HCT116 (cell line): ENCODE data around the gene MLPH. TPM values are rescaled to one million over a fixed set of nuclear protein-coding genes. Genes with fewer than 3 reads are reported as not detected.

Experiments
- ATAC-seq: fragments of 200-7000 bp; cut with Tn5 transposase; 2 replicates; pipeline ENCODE4 v1.9.1; 2020; ENCODE audit warnings: mild to moderate bottlenecking, moderate library complexity
- BruUV-seq: library from RNA; stranded (reverse); fragments of 400-500 nt; replicated peaks from 2 replicates; lab custom pipeline; 2021; lab: Mats Ljungman, UMichigan
- CTCF ChIA-PET: fragments of 300-600 bp; sonication (Branson Sonifier 250); formaldehyde crosslinking; loops from one replicate; lab custom pipeline; 2021; ENCODE audit warnings: antibody characterized with exemption; lab: Charles Lee
- POLR2A ChIA-PET: fragments of 300-600, 350-600 bp; sonication (Branson Sonifier 250); formaldehyde crosslinking; loops from one replicate; lab custom pipeline; 2021; ENCODE audit warnings: antibody characterized with exemption; lab: Charles Lee
- RAD21 ChIA-PET, 2 experiments: fragments of 300-600 bp; sonication (Branson Sonifier 250); formaldehyde crosslinking; loops; one replicate each; lab custom pipeline; 2023; ENCODE audit warnings: low total read pairs in 2 of 2; ENCODE audit not compliant: uncharacterized antibody in 2 of 2, unreplicated experiment in 2 of 2, low non-redundant PET in 1 of 2; lab: Charles Lee
- DNase-seq: peaks from one replicate; pipeline ENCODE4 v3.0.0-alpha.2; 2010; ENCODE audit warnings: low read depth, low spot score
- H2AFZ ChIP-seq: fragments of 200-600 bp; shearing (Covaris generic), sonication (generic); 2 replicates; pipeline ENCODE4 v1.6.1; 2017; ENCODE audit warnings: low read depth, mixed run types, mixed read lengths, antibody characterized with exemption, low read length; ENCODE audit not compliant: poor library complexity, severe bottlenecking
- H3K27ac ChIP-seq: 2 replicates; pipeline ENCODE4 v1.5.1; 2012; ENCODE audit warnings: low read depth, low read length
- H3K27me3 ChIP-seq: fragments of 200-600 bp; sonication (generic); 2 replicates; pipeline ENCODE4 v1.6.1; 2016; ENCODE audit warnings: mixed run types, low read length, mixed read lengths; ENCODE audit not compliant: insufficient read depth
- H3K36me3 ChIP-seq, 2 experiments: fragments of 200-500 bp in 1 of 2; fragments of 200-600 bp in 1 of 2; sonication (Bioruptor generic) in 1 of 2; sonication (generic) in 1 of 2; 2 replicates each; pipeline versions ENCODE4 v1.5.1 to v1.6.1; 2014 to 2016; ENCODE audit warnings: low read length in 2 of 2, inconsistent platforms in 1 of 2, mixed read lengths in 1 of 2, mixed run types in 1 of 2; ENCODE audit not compliant: insufficient read depth in 2 of 2, control insufficient read depth in 1 of 2
- H3K4me1 ChIP-seq, 2 experiments: fragments of 200-600 bp in 1 of 2; sonication (generic) in 1 of 2; 2 replicates each; pipeline versions ENCODE4 v1.5.1 to v1.6.1; 2012 to 2017; ENCODE audit warnings: low read length in 2 of 2, inconsistent platforms in 1 of 2, mild to moderate bottlenecking in 1 of 2, mixed read lengths in 1 of 2, mixed run types in 1 of 2, moderate library complexity in 1 of 2; ENCODE audit not compliant: insufficient read depth in 2 of 2, control insufficient read depth in 1 of 2
- H3K4me2 ChIP-seq: fragments of 200-600 bp; sonication (generic); 2 replicates; pipeline ENCODE4 v1.6.1; 2017; ENCODE audit warnings: mixed run types, low read length, mixed read lengths
- H3K4me3 ChIP-seq, 2 experiments: fragments of 200-600 bp in 1 of 2; sonication (generic) in 1 of 2; replicated peaks in 1 of 2; 2 replicates each; pipeline ENCODE4 v1.5.1; 2011 to 2016; ENCODE audit warnings: low read length in 2 of 2, control low read depth in 1 of 2, low read depth in 1 of 2, mild to moderate bottlenecking in 1 of 2, mixed read lengths in 1 of 2, mixed run types in 1 of 2
- H3K79me2 ChIP-seq: fragments of 200-600 bp; sonication (generic); 2 replicates; pipeline ENCODE4 v1.6.1; 2017; ENCODE audit warnings: mild to moderate bottlenecking, mixed run types, low read length, moderate library complexity, mixed read lengths; ENCODE audit not compliant: insufficient read depth
- H3K9ac ChIP-seq: fragments of 200-600 bp; sonication (generic); 2 replicates; pipeline ENCODE4 v1.6.1; 2016; ENCODE audit warnings: low read length, mixed read lengths
- H3K9me2 ChIP-seq: fragments of 200-600 bp; sonication (generic), shearing (Covaris generic); 2 replicates; pipeline ENCODE4 v1.6.1; 2017; ENCODE audit warnings: mixed run types, mild to moderate bottlenecking, moderate library complexity; ENCODE audit not compliant: insufficient read depth
- H3K9me3 ChIP-seq, 2 experiments: fragments of 200-500 bp in 1 of 2; fragments of 200-600 bp in 1 of 2; sonication (Bioruptor generic) in 1 of 2; sonication (generic) in 1 of 2; 2 replicates each; pipeline ENCODE4 v1.6.1; 2014 to 2017; ENCODE audit warnings: low read length in 2 of 2, mixed read lengths in 2 of 2, inconsistent platforms in 1 of 2, low read depth in 1 of 2, mild to moderate bottlenecking in 1 of 2, mixed run types in 1 of 2, moderate library complexity in 1 of 2; ENCODE audit not compliant: control insufficient read depth in 1 of 2, insufficient read depth in 1 of 2
- H4K20me1 ChIP-seq: fragments of 200-600 bp; sonication (generic), shearing (Covaris generic); 2 replicates; pipeline ENCODE4 v1.6.1; 2017; ENCODE audit warnings: mixed run types, mild to moderate bottlenecking, moderate library complexity; ENCODE audit not compliant: insufficient read depth
- CBX3 ChIP-seq: IDR thresholded peaks from 2 replicates; pipeline ENCODE4 v1.6.1; 2012; ENCODE audit warnings: low read depth
- EGR1 ChIP-seq: IDR thresholded peaks from 2 replicates; pipeline ENCODE4 v1.6.1; 2012; ENCODE audit warnings: low read depth
- EZH2phosphoT487 ChIP-seq: fragments of 200-600 bp; IDR thresholded peaks from 2 replicates; pipeline ENCODE4 v1.6.1; 2018; ENCODE audit warnings: antibody characterized with exemption, borderline replicate concordance
- JUND ChIP-seq: IDR thresholded peaks from 2 replicates; pipeline ENCODE4 v1.6.1; 2012
- RAD21 ChIP-seq: IDR thresholded peaks from 2 replicates; pipeline ENCODE4 v1.6.1; 2012; ENCODE audit warnings: low read depth, mild to moderate bottlenecking
- SIN3A ChIP-seq: IDR thresholded peaks from 2 replicates; pipeline ENCODE4 v1.6.1; 2012; ENCODE audit warnings: low read depth
- SP1 ChIP-seq: IDR thresholded peaks from 2 replicates; pipeline ENCODE4 v1.6.1; 2012; ENCODE audit warnings: low read depth
- TCF7L2 ChIP-seq: IDR thresholded peaks from 2 replicates; pipeline ENCODE4 v1.7.0; 2011; ENCODE audit warnings: borderline replicate concordance, inconsistent platforms; ENCODE audit not compliant: insufficient read depth, insufficient read length; ENCODE audit errors: extremely low read depth
- YY1 ChIP-seq: IDR thresholded peaks from 2 replicates; pipeline ENCODE4 v1.6.1; 2011; ENCODE audit warnings: low read length, low read depth, moderate library complexity, mild to moderate bottlenecking; ENCODE audit not compliant: insufficient replicate concordance; ENCODE audit errors: extremely low read depth
- ZNF274 ChIP-seq: fragments of 200-500 bp; sonication (Bioruptor generic); IDR thresholded peaks from 2 replicates; pipeline ENCODE4 v1.6.1; 2014; ENCODE audit warnings: mild to moderate bottlenecking, low read depth, low read length, inconsistent platforms
- intact Hi-C: fragments of 100-400 bp; cut with micrococcal nuclease; formaldehyde crosslinking; loops from 2 replicates; pipeline ENCODE4 v1.10.0; 2022
- total RNA-seq: library from RNA; stranded (reverse); gene quantifications from one replicate; pipeline ENCODE4 v1.2.1, GENCODE V29; 2021; ENCODE audit not compliant: unreplicated experiment
- TF ChIP-seq, protein P1 (sequence below): IDR thresholded peaks from 2 replicates; pipeline ENCODE4 v1.6.1; 2011; ENCODE audit warnings: mild to moderate bottlenecking, low read length, moderate library complexity; ENCODE audit not compliant: insufficient replicate concordance; ENCODE audit errors: extremely low read depth
- TF ChIP-seq, protein P2 (sequence below): IDR thresholded peaks from 2 replicates; pipeline ENCODE4 v1.6.1; 2012; ENCODE audit warnings: low read depth

MLPH gene
- total RNA-seq, 1 experiment from 2014 or later, result 81.4 TPM

DNA sequence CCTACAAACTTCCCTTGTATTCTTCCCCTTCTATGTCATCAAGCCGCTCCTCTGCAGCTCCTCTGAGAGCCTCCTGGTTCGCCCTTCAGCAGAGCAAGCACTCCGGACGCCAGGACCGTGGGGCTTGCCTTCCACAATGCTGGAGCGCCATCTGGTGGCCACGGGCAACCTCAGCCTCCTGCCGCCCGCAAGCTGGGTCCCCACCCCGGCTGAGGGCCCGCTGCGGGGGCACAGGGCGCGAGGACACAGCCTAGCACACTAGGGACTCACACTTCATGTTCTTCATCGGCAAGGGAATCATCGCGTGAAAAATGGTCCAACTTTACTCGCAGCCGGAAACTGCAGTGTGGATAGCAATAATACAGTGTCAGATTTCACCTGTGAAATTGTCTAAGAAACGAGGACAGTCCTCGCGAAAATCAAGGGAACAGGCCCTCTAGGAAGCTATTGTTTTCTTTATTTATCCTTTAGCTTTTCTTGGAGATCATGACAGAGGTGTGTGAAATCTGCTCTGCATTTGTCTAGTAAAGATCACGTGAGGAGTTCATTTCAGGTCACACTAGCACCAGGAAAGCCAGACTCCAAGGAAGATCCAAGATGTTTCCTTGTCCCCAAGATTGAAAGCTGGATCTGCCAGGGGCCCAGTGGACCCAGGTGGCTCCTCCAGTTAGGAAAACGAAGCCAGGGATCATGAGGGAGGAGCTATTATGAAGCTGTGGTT lies 85.1 kb downstream of the MLPH start (continued):
- TF ChIP-seq EZH2phosphoT487 (no peak), YY1 (peak; percentile 26), CBX3 (no peak), RAD21 (peak; percentile 99)

DNA sequence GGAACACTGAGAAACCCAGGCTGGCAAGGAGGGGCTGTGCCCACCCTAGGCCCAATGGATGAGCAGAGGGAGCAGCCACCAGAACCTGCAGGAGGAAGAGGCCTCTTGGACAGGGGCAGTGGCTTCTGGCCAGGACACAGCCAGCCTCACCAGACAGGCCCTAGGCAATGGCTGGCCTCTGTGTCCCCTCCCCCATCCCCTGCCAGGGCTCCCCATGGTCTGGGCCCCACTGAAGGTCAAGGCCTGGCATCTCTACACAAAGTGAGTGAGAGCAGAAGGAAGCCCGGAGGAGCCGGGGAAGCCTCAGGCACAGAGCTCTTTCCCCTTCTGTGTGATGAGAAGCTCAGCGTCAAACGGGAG lies 85.7 kb downstream of the MLPH start:
- peaks cover 0 to 4% of the 10 kb centered on the region in 2 experiments; a peak in 1 of 4 replicates for H3K36me3 ChIP-seq
- intact Hi-C loops, result loop anchor here (1.0 to 2.0 kb wide), 5 partner anchors 60 to 418 kb away; no protein-coding TSS in a partner anchor
- no peak overlapping the region for H3K4me3 ChIP-seq
- TF ChIP-seq EZH2phosphoT487 (no peak), SIN3A (no peak), ZNF274 (no peak), SP1 (no peak), EGR1 (no peak), JUND (no peak), TCF7L2 (no peak)
- TF ChIP-seq, protein P1, sequence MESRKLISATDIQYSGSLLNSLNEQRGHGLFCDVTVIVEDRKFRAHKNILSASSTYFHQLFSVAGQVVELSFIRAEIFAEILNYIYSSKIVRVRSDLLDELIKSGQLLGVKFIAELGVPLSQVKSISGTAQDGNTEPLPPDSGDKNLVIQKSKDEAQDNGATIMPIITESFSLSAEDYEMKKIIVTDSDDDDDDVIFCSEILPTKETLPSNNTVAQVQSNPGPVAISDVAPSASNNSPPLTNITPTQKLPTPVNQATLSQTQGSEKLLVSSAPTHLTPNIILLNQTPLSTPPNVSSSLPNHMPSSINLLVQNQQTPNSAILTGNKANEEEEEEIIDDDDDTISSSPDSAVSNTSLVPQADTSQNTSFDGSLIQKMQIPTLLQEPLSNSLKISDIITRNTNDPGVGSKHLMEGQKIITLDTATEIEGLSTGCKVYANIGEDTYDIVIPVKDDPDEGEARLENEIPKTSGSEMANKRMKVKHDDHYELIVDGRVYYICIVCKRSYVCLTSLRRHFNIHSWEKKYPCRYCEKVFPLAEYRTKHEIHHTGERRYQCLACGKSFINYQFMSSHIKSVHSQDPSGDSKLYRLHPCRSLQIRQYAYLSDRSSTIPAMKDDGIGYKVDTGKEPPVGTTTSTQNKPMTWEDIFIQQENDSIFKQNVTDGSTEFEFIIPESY, result no peak
- TF ChIP-seq, protein P2, sequence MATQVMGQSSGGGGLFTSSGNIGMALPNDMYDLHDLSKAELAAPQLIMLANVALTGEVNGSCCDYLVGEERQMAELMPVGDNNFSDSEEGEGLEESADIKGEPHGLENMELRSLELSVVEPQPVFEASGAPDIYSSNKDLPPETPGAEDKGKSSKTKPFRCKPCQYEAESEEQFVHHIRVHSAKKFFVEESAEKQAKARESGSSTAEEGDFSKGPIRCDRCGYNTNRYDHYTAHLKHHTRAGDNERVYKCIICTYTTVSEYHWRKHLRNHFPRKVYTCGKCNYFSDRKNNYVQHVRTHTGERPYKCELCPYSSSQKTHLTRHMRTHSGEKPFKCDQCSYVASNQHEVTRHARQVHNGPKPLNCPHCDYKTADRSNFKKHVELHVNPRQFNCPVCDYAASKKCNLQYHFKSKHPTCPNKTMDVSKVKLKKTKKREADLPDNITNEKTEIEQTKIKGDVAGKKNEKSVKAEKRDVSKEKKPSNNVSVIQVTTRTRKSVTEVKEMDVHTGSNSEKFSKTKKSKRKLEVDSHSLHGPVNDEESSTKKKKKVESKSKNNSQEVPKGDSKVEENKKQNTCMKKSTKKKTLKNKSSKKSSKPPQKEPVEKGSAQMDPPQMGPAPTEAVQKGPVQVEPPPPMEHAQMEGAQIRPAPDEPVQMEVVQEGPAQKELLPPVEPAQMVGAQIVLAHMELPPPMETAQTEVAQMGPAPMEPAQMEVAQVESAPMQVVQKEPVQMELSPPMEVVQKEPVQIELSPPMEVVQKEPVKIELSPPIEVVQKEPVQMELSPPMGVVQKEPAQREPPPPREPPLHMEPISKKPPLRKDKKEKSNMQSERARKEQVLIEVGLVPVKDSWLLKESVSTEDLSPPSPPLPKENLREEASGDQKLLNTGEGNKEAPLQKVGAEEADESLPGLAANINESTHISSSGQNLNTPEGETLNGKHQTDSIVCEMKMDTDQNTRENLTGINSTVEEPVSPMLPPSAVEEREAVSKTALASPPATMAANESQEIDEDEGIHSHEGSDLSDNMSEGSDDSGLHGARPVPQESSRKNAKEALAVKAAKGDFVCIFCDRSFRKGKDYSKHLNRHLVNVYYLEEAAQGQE, result no peak
- no peaks in the 10 kb centered on the region for H3K27me3 ChIP-seq
- ChIA-PET CTCF (interaction anchor here (1.3 to 4.0 kb wide), 10 partner anchors 9 to 418 kb away, joined by 3 to 61 read pairs (median 16); no protein-coding TSS in a partner anchor), RAD21 (interaction anchor here (1.6 to 2.3 kb wide), 4 partner anchors 60 to 151 kb away, joined by 6 to 16 read pairs (median 10); no protein-coding TSS in a partner anchor), POLR2A (no interaction called here)
- no peak overlapping the region for H3K27ac ChIP-seq
- no peak overlapping the region for H3K9ac ChIP-seq
- H3K79me2 ChIP-seq, result no peaks in the 10 kb centered on the region
- peaks cover 12 to 30% of the 10 kb centered on the region in 2 experiments for H3K4me1 ChIP-seq
- no peaks in the 10 kb centered on the region for H4K20me1 ChIP-seq
- no peak for ATAC-seq
- no TSS peak for BruUV-seq
- no peaks in the 10 kb centered on the region for H3K9me3 ChIP-seq
- DNase-seq, result no peak
- H2AFZ ChIP-seq, result no peak overlapping the region
- no peaks in the 10 kb centered on the region for H3K9me2 ChIP-seq
- no peak overlapping the region for H3K4me2 ChIP-seq
